GM12864 (cell line): ENCODE data around the gene HAUS8.

Experiments
- DNase-seq: peaks from one replicate; pipeline ENCODE4 v3.0.0-alpha.2; 2011; ENCODE audit warnings: low read depth
- H3K4me3 ChIP-seq: 2 replicates; pipeline ENCODE4 v1.5.1; 2011; ENCODE audit warnings: mild to moderate bottlenecking, low read depth, low read length, control low read depth
- TF ChIP-seq, protein P1 (sequence below): IDR thresholded peaks from 2 replicates; pipeline ENCODE4 v1.5.1; 2011; ENCODE audit warnings: low read depth, mild to moderate bottlenecking, moderate library complexity, low read length, control low read depth, inconsistent platforms; ENCODE audit errors: missing control alignments

The HAUS8 gene

GRCh38 chr19:17061205-17061604 is 14.0 kb downstream of the HAUS8 start:
- TF ChIP-seq, protein P1, sequence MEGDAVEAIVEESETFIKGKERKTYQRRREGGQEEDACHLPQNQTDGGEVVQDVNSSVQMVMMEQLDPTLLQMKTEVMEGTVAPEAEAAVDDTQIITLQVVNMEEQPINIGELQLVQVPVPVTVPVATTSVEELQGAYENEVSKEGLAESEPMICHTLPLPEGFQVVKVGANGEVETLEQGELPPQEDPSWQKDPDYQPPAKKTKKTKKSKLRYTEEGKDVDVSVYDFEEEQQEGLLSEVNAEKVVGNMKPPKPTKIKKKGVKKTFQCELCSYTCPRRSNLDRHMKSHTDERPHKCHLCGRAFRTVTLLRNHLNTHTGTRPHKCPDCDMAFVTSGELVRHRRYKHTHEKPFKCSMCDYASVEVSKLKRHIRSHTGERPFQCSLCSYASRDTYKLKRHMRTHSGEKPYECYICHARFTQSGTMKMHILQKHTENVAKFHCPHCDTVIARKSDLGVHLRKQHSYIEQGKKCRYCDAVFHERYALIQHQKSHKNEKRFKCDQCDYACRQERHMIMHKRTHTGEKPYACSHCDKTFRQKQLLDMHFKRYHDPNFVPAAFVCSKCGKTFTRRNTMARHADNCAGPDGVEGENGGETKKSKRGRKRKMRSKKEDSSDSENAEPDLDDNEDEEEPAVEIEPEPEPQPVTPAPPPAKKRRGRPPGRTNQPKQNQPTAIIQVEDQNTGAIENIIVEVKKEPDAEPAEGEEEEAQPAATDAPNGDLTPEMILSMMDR = no peak
- no peak overlapping the region for H3K4me3 ChIP-seq
- DNase-seq = no peak

GRCh38 chr19:17060802-17061201 is 14.4 kb downstream of the HAUS8 start:
- no peak for DNase-seq
- TF ChIP-seq, protein P1 = no peak
- no peak overlapping the region for H3K4me3 ChIP-seq

- no peak overlapping the region for H3K4me3 ChIP-seq
- TF ChIP-seq, protein P1 = no peak
- no peak for DNase-seq
These were observed 17.0 kb downstream of the HAUS8 start for GRCh38 chr19:17058236-17058635.

GRCh38 chr19:17055636-17056035 is 19.6 kb downstream of the HAUS8 start:
- H3K4me3 ChIP-seq = no peak overlapping the region
- no peak for DNase-seq
- TF ChIP-seq, protein P1 = no peak

GRCh38 chr19:17054746-17055145 is 20.5 kb downstream of the HAUS8 start:
- DNase-seq = no peak
- no peak overlapping the region for H3K4me3 ChIP-seq
- TF ChIP-seq, protein P1 = no peak

DNA sequence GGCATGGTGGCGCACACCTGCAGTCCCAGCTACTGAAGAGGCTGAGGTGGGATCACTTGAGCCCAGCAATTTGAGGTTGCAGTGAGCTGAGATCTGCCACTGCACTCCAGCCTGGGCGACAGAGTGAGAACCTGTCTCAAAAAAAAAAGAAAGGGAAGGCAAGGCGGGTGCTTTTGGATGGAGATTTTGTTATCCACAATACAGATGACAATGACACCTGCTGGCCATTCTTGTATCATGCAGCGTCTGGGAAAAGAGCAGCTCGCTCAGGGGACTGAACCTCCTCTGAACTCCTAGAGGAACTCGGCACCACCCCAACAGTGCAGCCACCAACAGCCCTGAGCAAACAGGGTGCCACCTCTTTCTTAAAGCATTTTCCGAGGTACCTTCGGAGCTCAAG is 22.8 kb downstream of the HAUS8 start:
- no peak overlapping the region for H3K4me3 ChIP-seq
- TF ChIP-seq, protein P1 = peak; percentile 57
- no peak for DNase-seq

GRCh38 chr19:17049711-17050280 is 25.5 kb downstream of the HAUS8 start:
- no peak overlapping the region for H3K4me3 ChIP-seq
- no peak for DNase-seq
- TF ChIP-seq, protein P1 = no peak
